GM04504 (cell line): ENCODE measurements around the gene BCR.

Experiments
- DNase-seq: peaks from one replicate; pipeline ENCODE4 v3.0.0-alpha.2; 2012; ENCODE audit warnings: low read depth

Gene BCR

GRCh38 chr22:23232094-23232905, 52.0 kb downstream of the BCR start:
- no peak for DNase-seq

- DNase-seq: no peak
Observed at GRCh38 chr22:23233084-23233531, 52.8 kb downstream of the BCR start.

- no peak for DNase-seq
Observed at GRCh38 chr22:23233752-23234408, 53.6 kb downstream of the BCR start.

- DNase-seq: no peak
Observed at GRCh38 chr22:23234409-23235161, 54.3 kb downstream of the BCR start.

- no peak for DNase-seq
Observed at GRCh38 chr22:23235425-23235824, 55.1 kb downstream of the BCR start.

- DNase-seq: no peak
Observed at GRCh38 chr22:23236026-23236425, 55.7 kb downstream of the BCR start.

GRCh38 chr22:23236440-23237184, 56.3 kb downstream of the BCR start:
- no peak for DNase-seq

- no peak for DNase-seq
Observed at GRCh38 chr22:23237201-23237798, 57.0 kb downstream of the BCR start.

- no peak for DNase-seq
Observed at GRCh38 chr22:23237841-23238240, 57.5 kb downstream of the BCR start.

GRCh38 chr22:23238707-23239106, 58.4 kb downstream of the BCR start:
- no peak for DNase-seq

- no peak for DNase-seq
Observed at GRCh38 chr22:23239429-23239828, 59.1 kb downstream of the BCR start.

- DNase-seq: no peak
Observed at GRCh38 chr22:23240639-23241389, 60.5 kb downstream of the BCR start.

GRCh38 chr22:23241562-23242472, 61.5 kb downstream of the BCR start:
- no peak for DNase-seq

- no peak for DNase-seq
Observed at GRCh38 chr22:23242473-23243001, 62.2 kb downstream of the BCR start.

GRCh38 chr22:23243006-23243573, 62.8 kb downstream of the BCR start:
- DNase-seq: no peak

GRCh38 chr22:23243859-23244689, 63.8 kb downstream of the BCR start:
- DNase-seq: no peak

- no peak for DNase-seq
Observed at GRCh38 chr22:23244690-23245044, 64.4 kb downstream of the BCR start.

- DNase-seq: no peak
Observed at GRCh38 chr22:23245045-23245798, 64.9 kb downstream of the BCR start.
